Chondrocyte (in vitro differentiated cells): ENCODE measurements around the gene ZNRF4. TPM values are rescaled to one million over a fixed set of nuclear protein-coding genes. Genes with fewer than 3 reads are reported as not detected.

ENCODE experiments used
- DNase-seq: peaks from one replicate; pipeline ENCODE4 v3.0.0; 2021; ENCODE audit warnings: mixed read lengths, low spot score
- H3K27ac Mint-ChIP-seq: one replicate; pipeline ENCODE4 v1.8.0; 2021; ENCODE audit warnings: mild to moderate bottlenecking, moderate library complexity, mixed read lengths; ENCODE audit not compliant: unreplicated experiment
- H3K27me3 Mint-ChIP-seq: 2 replicates; pipeline ENCODE4 v1.8.0; 2021; ENCODE audit warnings: low read depth, mixed read lengths
- H3K36me3 Mint-ChIP-seq: 2 replicates; pipeline ENCODE4 v1.8.0; 2021; ENCODE audit warnings: low read depth, mixed read lengths
- H3K4me1 Mint-ChIP-seq: 2 replicates; pipeline ENCODE4 v1.8.0; 2021; ENCODE audit warnings: low read depth, mild to moderate bottlenecking, mixed read lengths
- H3K4me3 Mint-ChIP-seq: one replicate; pipeline ENCODE4 v1.8.0; 2021; ENCODE audit warnings: mild to moderate bottlenecking, moderate library complexity, mixed read lengths; ENCODE audit not compliant: unreplicated experiment
- H3K9me3 Mint-ChIP-seq: 2 replicates; pipeline ENCODE4 v1.8.0; 2021; ENCODE audit warnings: low read depth, mixed read lengths
- CTCF ChIP-seq: fragments of 200-600 bp; sonication (generic); IDR thresholded peaks from 2 replicates; pipeline ENCODE4 v1.5.0; 2021; ENCODE audit warnings: antibody characterized with exemption, mild to moderate bottlenecking, moderate library complexity
- total RNA-seq: library from RNA; stranded (reverse); gene quantifications from 3 replicates; pipeline ENCODE4 v1.2.1, GENCODE V29; 2021

ZNRF4 gene
- total RNA-seq, 1 donor from 2014 or later = not detected

- Mint-ChIP-seq H3K4me1 (no peaks in the 10 kb centered on the region), H3K36me3 (peaks cover 3% of the 10 kb centered on the region), H3K9me3 (no peaks in the 10 kb centered on the region), H3K4me3 (no peak overlapping the region), H3K27me3 (peaks cover 58% of the 10 kb centered on the region), H3K27ac (no peak overlapping the region)
- no peak for TF ChIP-seq CTCF
- no peak for DNase-seq
Observed at GRCh38 chr19:5418677-5419076, 36.5 kb upstream of the ZNRF4 start.

GRCh38 chr19:5420953-5421352 lies 34.3 kb upstream of the ZNRF4 start:
- DNase-seq = no peak
- TF ChIP-seq CTCF = no peak
- Mint-ChIP-seq H3K4me1 (no peaks in the 10 kb centered on the region), H3K9me3 (no peaks in the 10 kb centered on the region), H3K27ac (no peak overlapping the region), H3K4me3 (no peak overlapping the region), H3K27me3 (peaks cover 64% of the 10 kb centered on the region), H3K36me3 (peaks cover 3% of the 10 kb centered on the region)

GRCh38 chr19:5423567-5424125 lies 31.6 kb upstream of the ZNRF4 start:
- H3K4me1 Mint-ChIP-seq = no peaks in the 10 kb centered on the region
- DNase-seq = no peak
- no peaks in the 10 kb centered on the region for H3K9me3 Mint-ChIP-seq
- no peak overlapping the region for H3K27ac Mint-ChIP-seq
- H3K4me3 Mint-ChIP-seq = no peak overlapping the region
- H3K36me3 Mint-ChIP-seq = peaks cover 3% of the 10 kb centered on the region
- no peak for TF ChIP-seq CTCF
- H3K27me3 Mint-ChIP-seq = peaks cover 54% of the 10 kb centered on the region

GRCh38 chr19:5424192-5424973 lies 30.8 kb upstream of the ZNRF4 start:
- peaks cover 48% of the 10 kb centered on the region for H3K27me3 Mint-ChIP-seq
- DNase-seq = no peak

GRCh38 chr19:5425260-5425659 lies 30.0 kb upstream of the ZNRF4 start:
- Mint-ChIP-seq H3K36me3 (no peaks in the 10 kb centered on the region), H3K4me1 (no peaks in the 10 kb centered on the region), H3K27me3 (peaks cover 45% of the 10 kb centered on the region), H3K4me3 (no peak overlapping the region), H3K9me3 (no peaks in the 10 kb centered on the region), H3K27ac (no peak overlapping the region)
- TF ChIP-seq CTCF = no peak
- no peak for DNase-seq

More at GRCh38 chr19:5424192-5424973, 30.8 kb upstream of the ZNRF4 start:
- peaks cover 1% of the 10 kb centered on the region for H3K36me3 Mint-ChIP-seq
- no peak for TF ChIP-seq CTCF
- H3K4me1 Mint-ChIP-seq = no peaks in the 10 kb centered on the region
- H3K9me3 Mint-ChIP-seq = no peaks in the 10 kb centered on the region
- H3K27ac Mint-ChIP-seq = no peak overlapping the region
- no peak overlapping the region for H3K4me3 Mint-ChIP-seq
